Measurements from ENCODE around the gene KRTAP4-6.
"Not testable (repeated sequence)": the region's sequence is repeated elsewhere in the genome, so short reads cannot be mapped to it uniquely, and the experiment has no call there.

KRTAP4-6 gene

DNA sequence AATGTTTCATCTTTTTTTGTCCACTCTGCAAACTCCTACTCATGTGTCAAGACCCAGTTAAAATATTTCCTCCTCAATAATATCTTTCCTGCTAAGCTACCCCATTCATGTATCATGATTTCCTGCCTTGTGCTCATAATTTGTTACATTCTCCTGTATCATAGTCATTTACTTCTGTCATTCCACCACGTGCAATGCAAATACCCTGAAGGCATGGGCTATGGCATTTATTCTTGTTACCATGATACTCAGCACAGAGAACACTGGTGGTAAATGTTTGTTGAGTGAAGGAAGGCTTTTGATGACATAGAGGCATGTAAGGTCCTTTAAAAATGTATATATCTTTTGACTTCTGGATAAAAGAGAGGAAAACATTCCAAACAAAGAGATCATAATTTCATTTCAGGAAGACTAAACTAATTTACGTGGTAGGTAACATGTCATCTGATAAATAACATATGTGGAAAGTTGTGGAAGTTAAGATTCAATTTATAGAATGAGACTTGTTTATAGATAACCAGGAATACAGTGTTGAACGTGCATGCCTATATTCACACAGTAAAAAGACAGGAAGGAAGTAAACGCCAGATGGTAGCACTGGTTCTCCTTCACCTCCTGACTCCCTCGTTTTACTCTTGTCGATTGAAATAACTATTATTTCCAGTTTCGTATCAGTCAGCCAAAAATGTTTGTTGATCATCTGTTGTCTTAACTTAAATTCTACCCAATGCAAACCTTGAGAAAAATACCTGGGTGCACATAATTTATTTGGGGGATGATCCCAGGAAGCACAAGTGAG, 40.5 kb downstream of the KRTAP4-6 start:
- not testable (repeated sequence) for H3K27me3 ChIP-seq (ENCODE audit: insufficient read depth, low read length); H3K4me1 ChIP-seq (ENCODE audit: insufficient read depth, low read length); H3K36me3 ChIP-seq (ENCODE audit: insufficient read depth, low read depth, low read length); H3K9ac ChIP-seq (ENCODE audit: low read depth, low read length); H3K9me3 ChIP-seq (ENCODE audit: insufficient read depth, low read depth, low read length); H3K4me3 ChIP-seq (ENCODE audit: low read length); H3K27ac ChIP-seq (ENCODE audit: low read length)

GRCh38 chr17:41098481-41098880, 41.9 kb downstream of the KRTAP4-6 start:
- Histone ChIP-seq H3K36me3 (ENCODE audit: insufficient read depth, low read depth, low read length) (no peaks in the 10 kb centered on the region), H3K27me3 (ENCODE audit: insufficient read depth, low read length) (no peaks in the 10 kb centered on the region), H3K27ac (ENCODE audit: low read length) (no peak overlapping the region), H3K9me3 (ENCODE audit: insufficient read depth, low read depth, low read length) (peaks cover 3% of the 10 kb centered on the region; the same call in 1 of the 2 replicates), H3K4me1 (ENCODE audit: insufficient read depth, low read length) (no peaks in the 10 kb centered on the region; the same call in 1 of the 2 replicates), H3K4me3 (ENCODE audit: low read length) (no peak overlapping the region), H3K9ac (ENCODE audit: low read depth, low read length) (no peak overlapping the region)

- no peak within 1 kb of the TSS for H3K9ac ChIP-seq (ENCODE audit: low read depth, low read length)
- H3K9me3 ChIP-seq (ENCODE audit: insufficient read depth, low read depth, low read length), result peaks cover 3% of the 10 kb centered on the region; the same call in 1 of the 2 replicates
- H3K36me3 ChIP-seq (ENCODE audit: insufficient read depth, low read depth, low read length), result no peaks in the 10 kb centered on the region
- no peaks in the 10 kb centered on the region; the same call in 1 of the 2 replicates for H3K4me1 ChIP-seq (ENCODE audit: insufficient read depth, low read length)
- H3K27ac ChIP-seq (ENCODE audit: low read length), result no peak within 1 kb of the TSS
- no peaks in the 10 kb centered on the region for H3K27me3 ChIP-seq (ENCODE audit: insufficient read depth, low read length)
- H3K4me3 ChIP-seq (ENCODE audit: low read length), result no peak within 1 kb of the TSS
Observed at GRCh38 chr17:41098042-41098441, 42.3 kb downstream of the KRTAP4-6 start, which contains the start of gene KRTAP4-8. KRTAP4-8 (minus strand) TSS chr17:41098142; CDS start chr17:41098084, 58 bp downstream.

- Histone ChIP-seq H3K9ac (ENCODE audit: low read depth, low read length) (no peak overlapping the region), H3K4me3 (ENCODE audit: low read length) (no peak overlapping the region), H3K36me3 (ENCODE audit: insufficient read depth, low read depth, low read length) (no peaks in the 10 kb centered on the region), H3K27me3 (ENCODE audit: insufficient read depth, low read length) (no peaks in the 10 kb centered on the region), H3K9me3 (ENCODE audit: insufficient read depth, low read depth, low read length) (peaks cover 14% of the 10 kb centered on the region; the same call in 1 of the 2 replicates), H3K4me1 (ENCODE audit: insufficient read depth, low read length) (no peaks in the 10 kb centered on the region; the same call in 1 of the 2 replicates), H3K27ac (ENCODE audit: low read length) (no peak overlapping the region)
Observed at GRCh38 chr17:41096055-41096454, 44.3 kb downstream of the KRTAP4-6 start.

Data from iPS-20b (cell line).